ENCODE data around the gene CLEC11A. TPM values are rescaled to one million over a fixed set of nuclear protein-coding genes. Genes with fewer than 3 reads are reported as not detected.

Gene CLEC11A
- total RNA-seq, 1 donor from 2014 or later = 23.1 TPM

DNA sequence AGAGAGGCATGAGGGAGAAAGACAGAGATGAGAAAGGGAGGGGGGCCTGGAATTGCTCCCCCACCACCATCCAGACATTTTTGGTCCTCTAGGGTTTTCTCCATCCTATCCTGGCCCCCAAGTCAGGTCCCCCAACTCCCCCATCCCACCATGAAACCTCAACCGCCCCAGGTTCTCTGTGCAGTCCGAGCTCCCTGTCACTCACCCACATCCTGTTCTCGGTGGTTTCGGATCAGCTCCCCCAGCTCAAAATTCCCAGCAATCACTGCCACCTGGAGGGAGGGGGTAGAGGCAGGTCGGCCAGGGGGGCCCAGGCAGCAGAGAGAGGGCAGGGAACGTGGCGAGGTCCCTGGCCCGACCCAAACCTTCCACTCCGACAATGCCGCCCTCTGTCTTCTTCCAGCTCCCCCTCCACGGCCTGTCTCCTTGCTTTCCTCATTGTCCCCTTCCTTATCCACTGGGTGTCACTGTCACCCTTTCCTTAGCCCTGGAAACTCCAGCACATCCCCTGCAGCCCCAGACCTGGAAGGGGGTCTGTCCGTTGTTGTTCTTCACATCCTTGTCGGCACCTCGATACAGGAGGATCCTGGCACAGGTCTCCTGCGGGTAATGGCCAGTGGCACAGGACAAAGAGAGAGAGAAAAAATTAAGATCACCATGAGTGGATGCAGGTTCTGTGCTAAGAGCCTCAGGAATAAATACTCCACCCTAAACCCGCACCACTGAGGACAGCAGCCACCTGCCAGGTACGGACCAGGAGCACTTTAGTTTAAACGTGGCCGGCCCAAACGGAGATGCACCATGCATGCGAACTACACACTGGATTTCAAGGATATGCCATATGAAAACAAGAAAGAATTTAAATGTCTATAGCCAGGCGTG lies 19.0 kb upstream of the CLEC11A start:
- peak; percentile 39 for DNase-seq

DNA sequence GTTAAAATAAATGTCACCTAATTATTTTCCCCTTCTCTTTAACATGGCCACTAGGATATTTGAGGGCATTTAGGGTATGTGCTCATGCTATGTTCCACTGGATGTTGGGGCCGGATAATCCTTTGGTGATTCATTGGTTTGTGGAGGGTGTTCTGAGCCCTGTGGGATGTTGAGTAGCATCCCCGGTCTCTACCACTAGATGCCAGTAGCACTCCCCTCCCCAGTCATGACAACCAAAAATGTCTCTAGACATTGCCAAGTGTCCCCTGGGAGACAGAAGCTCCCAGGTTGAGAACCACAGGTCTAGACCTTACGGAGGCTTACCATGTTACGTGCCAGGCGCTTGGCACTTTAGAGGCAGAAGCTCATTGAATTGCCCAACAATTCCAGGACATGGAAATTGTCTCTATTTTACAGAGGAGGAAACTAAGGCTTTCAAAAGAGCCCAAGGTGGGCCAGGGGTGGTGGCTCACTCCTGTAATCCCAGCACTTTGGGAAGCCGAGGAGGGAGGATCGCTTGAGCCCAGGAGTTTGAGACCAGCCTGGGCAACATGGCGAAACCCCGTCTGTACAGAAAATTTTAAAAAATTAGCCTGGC lies 17.6 kb upstream of the CLEC11A start:
- peak; percentile 38 for DNase-seq

DNA sequence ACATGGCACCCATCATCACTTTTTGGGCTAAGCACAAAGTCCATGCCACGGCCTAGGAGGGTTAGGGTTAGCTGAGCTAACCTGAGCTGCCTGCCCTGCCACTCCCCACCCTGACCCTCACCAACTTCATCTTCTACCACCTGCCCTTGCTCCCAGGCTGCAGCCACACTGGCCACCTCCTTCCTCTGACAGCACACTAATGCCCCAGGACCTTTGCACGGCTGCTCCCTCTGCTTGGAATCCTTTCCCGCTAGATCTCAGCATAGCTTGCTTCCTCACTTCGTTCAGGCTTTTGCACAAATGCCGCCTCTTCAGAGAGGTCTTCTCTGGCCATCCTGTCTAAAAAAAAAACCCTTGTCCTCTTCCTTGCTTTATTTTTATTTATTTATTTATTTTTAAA lies 16.8 kb upstream of the CLEC11A start:
- no peak for DNase-seq

DNA sequence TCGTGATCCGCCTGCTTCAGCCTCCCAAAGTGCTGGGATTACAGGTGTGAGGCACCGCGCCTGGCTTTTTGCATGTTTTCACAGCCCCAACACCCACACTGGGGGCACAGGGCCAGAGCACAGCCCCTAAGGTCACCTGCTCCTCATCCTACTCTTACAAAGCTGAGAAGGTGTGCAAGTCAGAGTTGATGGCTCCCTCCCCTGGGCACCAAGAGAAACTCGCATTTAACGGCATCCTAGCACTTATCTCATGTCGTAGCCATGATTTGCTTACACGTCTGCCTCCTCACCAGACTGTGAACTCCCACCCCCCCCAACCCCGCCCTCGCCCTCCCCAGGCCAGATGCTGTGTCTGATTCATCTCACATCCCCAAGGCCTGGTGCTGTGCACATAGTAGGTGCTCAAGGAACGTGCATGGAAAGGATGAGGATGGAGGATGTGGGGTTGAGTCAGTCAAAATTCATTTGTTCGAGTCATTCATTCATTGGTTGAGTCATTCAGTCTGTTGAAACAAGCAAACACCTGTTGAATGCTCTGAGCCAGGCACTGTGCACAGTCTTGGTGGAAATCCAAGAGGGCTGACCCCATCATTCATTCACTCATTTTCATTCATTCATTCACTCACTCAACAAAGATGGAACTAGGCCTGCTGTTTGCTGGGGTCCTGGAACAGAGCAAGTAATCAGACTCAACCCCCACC lies 14.8 kb upstream of the CLEC11A start:
- no peak for DNase-seq

DNA sequence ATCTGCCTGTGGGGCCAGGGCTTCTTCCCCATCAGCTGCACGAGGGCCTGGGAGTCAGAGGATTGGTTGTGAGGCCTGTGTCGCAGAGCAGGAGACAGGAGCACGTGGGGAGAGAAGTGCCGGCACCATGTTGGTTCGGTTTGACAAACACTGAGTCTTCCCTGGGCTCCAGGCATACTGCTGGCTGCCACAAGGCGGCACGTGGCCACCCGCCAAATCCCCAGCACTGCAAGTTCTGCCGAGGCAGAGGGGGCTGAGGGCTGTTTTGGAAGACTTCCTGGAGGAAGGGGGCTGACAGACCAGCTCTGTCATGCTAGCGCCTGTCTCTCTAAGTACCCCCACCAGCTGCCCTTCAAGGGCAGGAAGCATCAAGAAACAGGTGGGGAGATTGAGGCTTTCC lies 13.1 kb upstream of the CLEC11A start:
- no peak for DNase-seq

DNA sequence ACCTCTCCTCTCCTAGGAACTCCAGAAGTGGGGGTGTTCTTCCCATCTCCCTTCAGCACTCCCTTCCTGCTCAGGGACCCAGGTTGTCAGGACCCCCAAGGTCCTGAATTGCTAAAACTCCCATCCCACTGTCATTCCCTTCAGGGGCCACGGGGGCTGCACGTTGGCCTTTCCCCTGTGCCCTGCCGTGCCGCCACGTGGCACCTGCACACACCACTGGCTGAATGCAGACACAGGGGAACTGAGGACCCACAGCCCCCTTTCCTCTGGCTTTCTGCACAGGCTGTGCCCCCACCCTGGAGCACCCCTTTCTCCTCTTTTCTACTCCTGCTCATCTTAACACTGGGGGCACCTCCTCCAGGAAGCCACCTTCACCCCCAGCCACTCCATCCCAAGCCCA lies 12.6 kb upstream of the CLEC11A start:
- no peak for DNase-seq

DNA sequence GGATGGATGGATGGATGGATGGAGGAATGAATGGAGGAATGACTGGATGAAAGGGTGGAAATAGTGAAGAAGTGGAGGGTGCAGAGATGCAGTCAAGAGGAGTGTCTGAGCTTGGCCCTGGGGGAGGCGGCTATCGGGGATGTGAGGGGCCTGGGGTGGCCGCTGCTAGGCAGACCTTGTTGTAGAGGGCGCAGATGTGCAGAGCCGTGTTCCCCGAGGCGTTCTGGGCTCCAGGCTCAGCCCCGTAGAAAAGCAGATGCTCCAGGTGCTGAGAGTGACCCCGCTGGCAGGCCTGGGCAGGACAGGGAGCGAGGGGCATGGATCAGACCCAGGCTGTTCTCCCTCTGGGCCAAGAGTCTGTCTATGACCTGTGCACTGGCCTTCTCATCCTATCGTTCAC lies 12.0 kb upstream of the CLEC11A start:
- no peak for DNase-seq

DNA sequence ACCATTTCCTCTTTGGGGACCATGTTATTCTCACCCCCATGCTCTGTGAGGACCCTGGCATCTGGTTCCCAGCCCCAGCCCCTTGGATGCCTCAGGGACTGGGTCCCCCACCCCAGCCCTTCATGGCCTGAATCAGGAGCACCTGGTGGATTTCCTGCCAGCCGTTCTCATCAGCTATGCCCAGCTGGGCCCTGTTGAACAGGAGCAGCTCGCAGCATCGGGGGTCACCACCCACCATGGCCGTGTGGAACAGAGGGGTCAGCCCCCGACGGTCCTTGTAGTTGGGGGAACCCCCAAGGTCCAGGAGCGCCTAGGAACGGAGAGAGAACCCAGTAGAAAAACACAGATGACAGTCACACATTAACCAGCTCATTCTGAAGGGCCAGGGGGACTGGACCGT lies 11.4 kb upstream of the CLEC11A start:
- DNase-seq = no peak

DNA sequence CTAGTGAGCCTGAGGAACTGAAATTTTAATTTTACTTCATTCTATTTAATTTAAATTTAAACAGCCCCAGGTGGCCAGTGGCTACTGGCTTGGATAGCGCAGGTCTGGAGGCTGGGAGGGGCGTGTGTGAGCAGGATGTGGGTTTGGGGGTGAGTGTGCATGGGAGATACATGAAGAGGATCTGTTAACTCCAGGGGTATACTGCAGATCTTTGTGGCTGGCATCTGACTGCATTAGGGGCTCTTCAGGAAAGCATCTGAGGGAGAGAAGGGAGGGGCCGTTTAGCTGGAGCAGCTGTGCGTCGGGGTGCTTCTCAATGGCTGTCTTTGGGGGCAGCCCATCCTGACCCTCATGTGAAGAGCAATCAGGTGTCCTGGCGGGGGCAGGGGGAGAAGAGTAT lies 10.3 kb upstream of the CLEC11A start:
- DNase-seq = no peak

DNA sequence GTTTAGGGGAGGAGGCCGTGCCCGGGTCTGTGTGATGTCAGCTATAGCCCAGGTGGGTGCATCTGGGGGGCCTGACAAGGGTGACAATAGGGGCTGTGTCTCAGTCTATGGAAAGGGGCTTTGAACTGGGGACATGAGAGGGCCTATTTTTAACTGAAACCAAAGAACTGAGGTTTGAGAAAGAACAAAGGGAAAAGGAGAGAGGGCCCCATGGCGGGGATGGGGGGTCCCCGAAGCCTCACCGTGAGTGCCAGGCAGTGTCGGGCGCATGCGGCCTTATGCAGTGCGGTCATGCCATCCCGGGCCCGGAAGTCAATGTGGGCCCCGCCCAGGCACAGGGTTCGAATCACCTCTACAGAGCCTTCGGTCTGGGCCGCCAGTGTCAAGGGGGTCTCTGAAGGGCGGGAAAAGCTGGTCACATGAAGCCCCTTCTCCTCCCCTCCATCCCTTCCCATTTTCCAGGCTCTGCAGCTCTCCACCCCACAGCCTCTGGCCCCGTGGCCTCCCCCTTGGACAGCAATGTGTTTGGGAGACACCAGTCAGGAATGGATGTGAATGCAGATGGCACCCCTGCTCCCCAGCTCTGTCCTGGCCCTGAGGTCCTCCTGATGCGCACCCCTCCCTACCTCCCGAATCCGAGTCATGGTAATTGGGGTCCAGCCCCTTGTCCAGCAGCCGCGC lies 9.5 kb upstream of the CLEC11A start:
- no peak for DNase-seq

DNA sequence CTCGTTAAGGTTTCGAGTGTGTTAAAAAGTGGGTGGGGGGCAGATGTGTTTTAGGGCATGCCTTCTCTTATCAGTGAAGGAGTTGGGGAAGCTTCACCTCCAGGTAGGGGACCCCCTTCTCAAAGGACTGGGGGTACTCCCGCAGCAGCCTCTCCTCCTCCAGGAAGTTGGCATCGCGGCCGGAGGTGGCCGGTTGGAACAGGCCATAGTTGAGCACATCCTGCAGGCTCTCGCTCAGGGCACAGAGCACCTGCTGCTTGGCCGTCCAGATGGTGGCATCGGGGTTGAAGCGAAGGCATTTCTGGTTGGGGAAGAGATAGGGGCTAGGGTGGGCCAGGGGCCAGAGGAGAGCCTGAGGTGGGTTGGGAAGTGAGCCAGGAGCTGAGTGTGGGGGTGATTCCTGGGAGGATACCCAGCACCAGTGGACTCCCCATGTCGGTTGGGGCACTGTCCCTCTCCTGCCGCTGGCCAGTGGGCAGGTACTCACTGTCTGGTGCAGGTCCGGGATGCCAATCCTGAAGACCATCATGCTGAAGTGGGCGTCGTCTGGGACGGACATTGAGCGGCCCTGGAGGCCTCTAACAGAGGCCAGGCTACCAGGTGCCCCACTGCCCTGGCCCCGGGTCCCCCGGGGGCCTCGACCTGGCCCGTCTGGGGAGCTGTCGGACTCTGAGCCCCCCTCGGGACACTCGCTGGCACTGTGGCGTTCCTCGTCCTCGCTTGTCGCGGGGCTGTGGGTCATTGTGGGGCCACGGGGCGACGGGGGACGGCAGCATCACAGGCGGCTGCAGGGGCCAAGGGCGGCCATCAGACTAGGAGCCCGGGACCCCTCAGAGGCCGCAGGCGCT lies 6.8 kb upstream of the CLEC11A start:
- no peak for DNase-seq

DNA sequence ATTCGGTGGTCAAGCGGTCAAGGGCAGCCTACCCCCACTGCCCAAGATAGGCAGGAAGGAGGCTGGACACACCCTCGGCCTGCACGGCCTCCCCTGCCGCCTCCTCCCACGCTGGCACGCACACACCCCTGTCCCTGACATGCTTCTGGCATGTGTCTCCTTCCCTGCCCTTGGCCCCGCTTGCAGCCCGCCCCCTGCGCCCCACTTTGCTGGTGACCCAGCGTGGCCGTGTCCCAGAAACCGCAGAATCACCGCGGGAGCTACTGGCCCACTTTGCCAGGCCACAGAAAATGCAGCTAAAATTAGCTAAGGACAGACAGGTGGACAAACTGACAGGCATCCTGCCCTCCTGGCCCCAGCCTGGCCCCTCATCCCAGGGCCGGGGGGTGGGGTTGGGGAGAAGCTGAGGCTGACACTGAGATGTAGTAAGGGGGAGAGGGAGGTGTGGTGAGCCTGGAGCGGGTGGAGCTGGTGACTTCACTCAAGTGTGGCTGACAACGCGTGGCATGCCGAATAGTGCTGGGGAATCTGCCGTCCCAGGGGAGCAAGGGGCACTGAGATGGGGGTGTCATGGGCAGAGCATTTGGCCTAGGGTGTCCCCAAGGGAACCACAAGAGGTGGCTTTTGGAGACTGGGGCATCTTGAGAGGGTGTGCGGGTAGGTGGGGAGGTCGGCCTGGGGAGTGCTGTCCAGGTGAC lies 6.0 kb upstream of the CLEC11A start:
- peak; percentile 34 for DNase-seq

DNA sequence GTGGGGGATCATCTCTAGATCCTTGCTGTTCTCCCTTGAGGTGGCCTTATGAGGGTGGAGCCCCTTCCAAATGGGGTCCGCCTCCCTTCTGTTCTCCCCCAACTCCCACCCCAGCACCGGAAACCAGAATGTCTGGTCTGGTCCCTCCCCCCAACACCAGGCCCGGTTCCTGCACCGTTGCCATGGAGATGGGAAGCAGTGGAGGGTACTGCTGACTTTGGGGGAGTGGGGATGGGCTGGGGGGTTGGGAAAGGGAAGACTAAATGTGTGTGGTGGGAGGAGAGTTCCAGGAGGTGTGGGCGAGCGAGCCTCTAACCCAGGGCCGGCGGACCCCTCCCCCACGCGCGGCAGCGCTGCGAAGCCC lies 5.3 kb upstream of the CLEC11A start:
- no peak for DNase-seq

DNA sequence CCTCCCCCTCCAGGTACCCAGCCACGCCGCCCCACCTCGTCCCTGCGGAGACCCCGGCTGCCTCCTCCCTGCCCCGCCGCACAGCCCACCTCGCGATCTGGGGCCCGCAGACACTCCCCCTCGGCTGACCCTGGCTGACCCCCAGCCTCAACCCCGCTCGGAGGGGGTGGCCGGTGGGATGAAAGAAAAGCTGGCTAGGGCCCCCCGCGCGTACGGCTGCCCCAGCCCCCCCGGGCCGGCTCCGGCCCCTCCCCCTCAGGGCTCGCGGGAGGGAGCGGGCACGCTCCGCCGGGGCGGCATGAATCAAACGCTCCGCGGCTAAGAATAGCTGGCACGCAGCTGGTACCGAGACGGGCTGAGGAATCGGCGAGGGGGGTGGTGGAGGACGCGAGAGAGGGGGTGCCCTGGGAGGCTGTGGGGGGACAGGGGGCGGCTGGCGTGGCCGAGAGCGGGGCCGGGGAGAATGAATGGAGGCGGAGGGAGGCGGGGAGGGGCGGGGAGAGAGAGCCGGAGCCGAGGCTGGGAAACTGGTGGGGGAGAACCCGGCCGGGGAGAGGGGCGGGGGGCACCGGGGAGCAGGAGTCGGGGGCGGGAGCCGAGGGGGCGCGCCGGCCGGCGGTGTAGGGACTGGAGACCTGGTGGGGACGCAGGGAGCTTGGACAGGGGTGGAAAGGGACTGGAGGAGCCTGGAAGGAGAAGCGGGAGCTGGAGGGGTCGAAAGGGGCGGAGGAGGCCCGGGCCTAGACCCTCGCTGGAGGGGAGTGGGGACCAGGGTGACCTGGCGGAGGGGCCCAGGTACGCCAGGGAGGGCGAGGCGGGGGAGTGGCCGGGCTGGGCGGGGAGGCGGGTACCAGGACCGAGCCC lies 4.7 kb upstream of the CLEC11A start:
- peak; percentile 48 for DNase-seq

DNA sequence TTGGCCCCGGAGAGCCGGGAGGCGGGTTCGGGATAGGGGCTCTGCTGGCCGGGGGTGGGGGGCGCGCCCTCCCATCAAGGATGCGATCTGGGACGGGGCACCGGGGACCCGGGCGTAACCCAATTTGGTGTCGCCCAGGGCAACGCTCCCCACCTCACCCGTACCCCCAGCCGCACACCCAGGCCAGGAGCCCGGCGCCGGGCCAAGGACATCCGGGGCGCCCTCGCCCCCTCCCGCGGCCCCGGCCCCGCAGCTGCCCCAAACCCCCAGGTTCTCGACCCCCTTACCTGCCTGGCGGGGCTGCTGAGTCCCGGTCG lies 4.1 kb upstream of the CLEC11A start:
- no peak for DNase-seq

DNA sequence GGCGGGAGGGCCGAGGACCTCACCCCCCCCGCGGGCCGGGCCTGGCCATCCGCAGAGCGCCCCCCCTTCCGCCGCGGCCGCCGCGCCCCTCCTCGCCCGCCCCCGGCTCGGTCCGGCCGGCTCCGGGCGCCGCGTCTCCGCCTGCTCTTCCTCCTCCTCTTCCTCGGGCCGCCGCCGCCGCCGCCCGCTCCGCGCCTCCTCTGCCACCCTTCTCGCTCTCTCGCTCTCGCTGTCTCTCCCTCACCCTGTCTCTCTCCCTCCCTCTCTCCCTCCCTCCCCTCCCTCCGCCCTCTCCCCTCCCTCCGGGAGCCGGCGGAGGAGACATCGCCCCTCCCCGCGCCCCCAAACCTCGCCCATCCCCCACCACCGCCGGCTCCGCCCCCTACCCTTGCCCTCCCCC lies 3.6 kb upstream of the CLEC11A start, which contains the start of gene SHANK1:
Gene SHANK1, minus strand, starts transcription at position 237 of the 400 bp plus-strand sequence. CDS start 2,883 bp downstream, outside the sequence.
- peak; percentile 29 for DNase-seq

DNA sequence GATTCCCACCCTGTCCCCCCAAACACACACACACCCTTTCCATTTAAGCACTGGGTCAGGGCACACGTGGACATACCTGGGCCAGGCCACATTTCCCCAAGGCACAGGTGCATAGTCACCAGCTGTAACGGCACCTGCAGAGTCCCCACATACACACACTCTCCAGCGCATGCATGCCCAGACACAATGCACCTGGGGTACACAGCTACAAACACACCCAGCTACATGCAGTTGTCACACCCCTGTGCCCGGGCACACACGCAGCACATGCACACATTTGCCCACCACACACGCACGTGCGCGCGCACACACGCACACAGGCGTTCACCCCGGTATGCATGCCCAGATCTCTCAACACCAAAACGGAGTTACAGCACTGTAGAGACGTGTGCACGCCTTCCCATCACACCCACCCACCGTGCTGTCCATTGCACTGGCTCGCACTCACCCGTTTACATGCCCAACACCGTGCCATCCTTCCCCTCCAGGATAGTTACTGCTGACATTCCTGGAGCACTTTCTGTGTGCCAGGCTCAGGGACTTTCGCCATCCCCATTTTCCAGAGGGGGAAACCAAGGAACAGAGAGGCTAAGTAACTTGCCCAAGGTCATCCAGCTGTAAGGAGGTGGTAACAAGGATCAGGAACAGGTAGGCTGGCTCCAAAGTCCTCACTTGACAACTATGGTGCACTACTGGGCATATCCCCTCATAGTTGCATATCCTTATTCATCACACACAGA lies 2.8 kb upstream of the CLEC11A start:
- no peak for DNase-seq

DNA sequence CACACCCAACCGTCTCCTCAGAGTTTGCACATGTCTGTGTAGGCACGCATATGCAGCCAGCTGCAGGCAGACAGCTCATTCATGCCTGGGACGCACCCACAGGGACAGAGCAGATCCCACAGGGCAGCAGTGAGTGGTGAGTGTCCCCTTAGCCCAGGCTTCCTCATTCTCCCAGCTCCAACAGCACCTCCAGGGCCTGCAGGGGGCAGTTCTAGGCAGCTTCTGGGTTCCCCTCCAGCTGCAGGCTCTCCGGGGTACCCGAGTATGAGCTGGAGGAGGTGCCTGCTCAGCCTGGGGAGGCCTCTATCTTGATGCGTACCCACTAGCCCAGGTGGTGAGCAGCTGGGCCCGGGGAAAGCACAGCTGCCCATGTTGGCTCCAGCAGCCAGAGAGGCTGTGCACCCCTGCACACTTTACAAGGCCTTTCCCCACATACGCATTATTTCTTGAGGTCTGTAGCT lies 2.2 kb upstream of the CLEC11A start:
- peak; percentile 79 for DNase-seq

DNA sequence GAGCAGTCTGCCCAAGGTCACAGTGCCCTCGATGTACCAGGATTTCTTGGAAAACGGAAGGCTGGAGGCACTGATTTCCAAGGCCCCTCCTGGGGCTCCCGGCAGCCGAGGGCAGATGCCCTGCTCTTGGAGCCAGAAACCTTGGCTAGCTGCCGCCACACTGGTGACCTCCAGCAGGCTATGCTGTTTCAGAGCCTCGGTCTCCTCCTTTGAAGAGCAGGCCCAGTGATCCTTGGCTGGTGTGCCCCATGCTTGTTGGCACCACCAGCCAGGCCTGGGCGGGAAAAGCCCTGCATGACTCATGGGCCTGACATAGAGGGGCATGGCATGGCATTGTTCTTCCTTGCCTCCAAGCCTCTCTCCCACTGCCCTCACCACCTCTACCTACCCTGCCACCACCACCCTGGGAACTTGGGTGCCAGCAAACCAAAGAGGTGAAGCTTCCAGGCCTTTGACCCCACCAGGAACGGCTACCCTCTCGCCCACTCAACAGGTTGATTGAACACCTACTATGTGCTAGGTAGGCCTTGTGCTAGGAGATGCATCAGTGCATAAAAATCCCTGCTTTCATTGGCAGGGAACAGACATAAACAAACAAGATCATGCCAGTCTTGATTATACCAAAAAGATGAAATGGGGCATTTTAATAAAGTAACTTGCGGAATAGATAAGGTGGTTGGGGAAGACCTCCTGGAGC lies 1.6 kb upstream of the CLEC11A start:
- peak; percentile 75 for DNase-seq
